IMR-90 (cell line): Measurements from ENCODE around the gene IPO13.

Source experiments
- CTCF ChIP-seq: conservative IDR thresholded peaks from 2 replicates; pipeline ENCODE4 v1.5.1; 2012; ENCODE audit warnings: mild to moderate bottlenecking, low read depth, low read length, improper control_type of control experiment
- ELK1 ChIP-seq: fragments of 150-350 bp; IDR thresholded peaks from 2 replicates; pipeline ENCODE4 v1.6.1; 2016; ENCODE audit warnings: low read depth, mild to moderate bottlenecking, low read length, moderate library complexity, borderline replicate concordance
- FOS ChIP-seq: fragments of 150-350 bp; IDR thresholded peaks from 2 replicates; pipeline ENCODE4 v1.6.1; 2016; ENCODE audit warnings: low read depth, low read length
- MAFK ChIP-seq: IDR thresholded peaks from 2 replicates; pipeline ENCODE4 v1.6.1; 2012; ENCODE audit warnings: low read depth, low read length, improper control_type of control experiment
- MAZ ChIP-seq: IDR thresholded peaks from 2 replicates; pipeline ENCODE4 v1.6.1; 2012; ENCODE audit warnings: low read depth, mild to moderate bottlenecking, low read length, improper control_type of control experiment, moderate library complexity, borderline replicate concordance
- POLR2A ChIP-seq: IDR thresholded peaks from 2 replicates; pipeline ENCODE4 v1.6.1; 2012; ENCODE audit warnings: mild to moderate bottlenecking, low read depth, low read length
- RAD21 ChIP-seq: IDR thresholded peaks from 2 replicates; pipeline ENCODE4 v1.6.1; 2012; ENCODE audit warnings: low read length, improper control_type of control experiment
- RFX5 ChIP-seq: IDR thresholded peaks from 2 replicates; pipeline ENCODE4 v1.8.0; 2012; ENCODE audit warnings: low read depth, mild to moderate bottlenecking, low read length, moderate library complexity
- SMC3 ChIP-seq: fragments of 150-350 bp; IDR thresholded peaks from 2 replicates; pipeline ENCODE4 v1.6.1; 2016; ENCODE audit warnings: low read depth, mild to moderate bottlenecking, antibody characterized with exemption, low read length, moderate library complexity

GRCh38 chr1:44012941-44013609, 66.3 kb downstream of the IPO13 start:
- no peak for TF ChIP-seq CTCF
- TF ChIP-seq FOS, result no peak
- no peak for TF ChIP-seq POLR2A
- no peak for TF ChIP-seq SMC3
- no peak for TF ChIP-seq MAFK
- TF ChIP-seq RAD21, result no peak
- TF ChIP-seq RFX5, result no peak
- TF ChIP-seq ELK1, result no peak
- no peak for TF ChIP-seq MAZ
